CD4-positive, CD25-positive, alpha-beta regulatory T cell (primary cell): ENCODE data around the gene UTP11. TPM values are rescaled to one million over a fixed set of nuclear protein-coding genes. Genes with fewer than 3 reads are reported as not detected.

Experiments used
- ATAC-seq, 2 donors: fragments of 150-1000 bp; cut with Tn5 transposase; one replicate each; pipeline ENCODE4 v1.10.0; 2021; ENCODE audit warnings: low read depth in 2 of 2, moderate number of reproducible peaks in 2 of 2, moderate library complexity in 1 of 2
- DNase-seq, 3 donors: peaks; one replicate each; pipeline versions ENCODE4 v3.0.0 to v3.0.0-alpha.2; 2012 to 2022; ENCODE audit warnings: mixed read lengths in 1 of 3
- H3K27ac ChIP-seq: one replicate; pipeline ENCODE4 v1.7.0; 2013; ENCODE audit warnings: mild to moderate bottlenecking, low read length; ENCODE audit not compliant: insufficient read depth, poor library complexity, severe bottlenecking
- H3K27me3 ChIP-seq: one replicate; pipeline ENCODE4 v1.7.0; 2013; ENCODE audit warnings: low read length; ENCODE audit not compliant: control insufficient read depth, insufficient read depth
- H3K36me3 ChIP-seq: one replicate; pipeline ENCODE4 v1.7.0; 2013; ENCODE audit warnings: mild to moderate bottlenecking, low read length, moderate library complexity; ENCODE audit not compliant: control insufficient read depth, insufficient read depth
- H3K4me1 ChIP-seq: 2 replicates; pipeline ENCODE4 v1.7.0; 2013; ENCODE audit warnings: mild to moderate bottlenecking, low read length; ENCODE audit not compliant: insufficient read depth, control insufficient read depth, poor library complexity, severe bottlenecking
- H3K4me3 ChIP-seq: one replicate; pipeline ENCODE4 v1.7.0; 2013; ENCODE audit warnings: low read depth, mild to moderate bottlenecking, low read length, moderate library complexity
- H3K9me3 ChIP-seq, 2 experiments: 1 replicate in 1 of 2; 2 replicates in 1 of 2; pipeline ENCODE4 v1.7.0; 2013; ENCODE audit warnings: low read length in 2 of 2, mild to moderate bottlenecking in 1 of 2, moderate library complexity in 1 of 2; ENCODE audit not compliant: control insufficient read depth in 2 of 2
- H3K27ac Mint-ChIP-seq, 3 donors: one replicate each; pipeline ENCODE4 v1.8.0; 2020 to 2022; ENCODE audit warnings: mild to moderate bottlenecking in 3 of 3, mixed read lengths in 3 of 3, moderate library complexity in 2 of 3
- H3K27me3 Mint-ChIP-seq: one replicate; pipeline ENCODE4 v1.8.0; 2022; ENCODE audit warnings: mild to moderate bottlenecking, mixed read lengths
- H3K36me3 Mint-ChIP-seq: one replicate; pipeline ENCODE4 v1.8.0; 2020; ENCODE audit warnings: mixed read lengths
- H3K4me1 Mint-ChIP-seq, 4 donors: one replicate each; pipeline ENCODE4 v1.8.0; 2020 to 2022; ENCODE audit warnings: mixed read lengths in 4 of 4, mild to moderate bottlenecking in 1 of 4
- H3K4me3 Mint-ChIP-seq, 4 donors: one replicate each; pipeline ENCODE4 v1.8.0; 2020 to 2022; ENCODE audit warnings: mild to moderate bottlenecking in 4 of 4, mixed read lengths in 4 of 4, moderate library complexity in 3 of 4
- H3K9me3 Mint-ChIP-seq, 7 donors: one replicate each; pipeline ENCODE4 v1.8.0; 2020 to 2022; ENCODE audit warnings: mixed read lengths in 7 of 7, mild to moderate bottlenecking in 3 of 7, moderate library complexity in 2 of 7
- polyA plus RNA-seq, 4 donors: library from polyadenylated mRNA; unstranded; fragments of 300-500 nt; fragmentation: Illumina TruSeq; gene quantifications; one replicate each; pipeline ENCODE4 v1.2.3, GENCODE V29; 2021
- total RNA-seq: library from RNA; stranded (reverse); gene quantifications from one replicate; pipeline ENCODE4 v1.2.3, GENCODE V29; 2022

UTP11 gene
- total and polyA plus RNA-seq, 5 donors from 2014 or later, result 12.3 to 31.1 (median 22.0) TPM

DNA sequence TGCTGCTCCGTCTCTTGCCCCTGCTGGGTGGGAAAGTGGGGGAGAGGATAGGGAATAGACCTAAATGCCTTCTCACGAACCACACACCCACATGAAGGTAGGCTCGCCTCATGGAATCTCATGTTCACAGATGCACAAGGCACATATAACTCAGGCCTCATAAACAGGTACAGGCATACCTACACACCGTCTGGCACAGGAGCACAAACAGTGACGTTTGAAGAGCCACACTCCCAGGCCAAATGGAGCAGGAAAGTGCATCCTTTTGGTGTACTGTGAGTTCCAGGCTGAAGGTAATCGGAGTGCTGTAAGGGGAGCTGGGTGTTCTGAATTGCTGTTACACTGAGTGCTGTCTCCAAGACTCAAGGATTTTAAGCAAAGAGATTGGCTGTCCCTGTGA, 13.1 kb downstream of the UTP11 start:
- Histone ChIP-seq H3K4me1 (peaks cover 37% of the 10 kb centered on the region), H3K4me3 (no peak overlapping the region), H3K36me3 (peaks cover 49% of the 10 kb centered on the region), H3K27me3 (no peaks in the 10 kb centered on the region), H3K9me3 (no peaks in the 10 kb centered on the region), H3K27ac (no peak overlapping the region)
- Mint-ChIP-seq H3K9me3 (no peaks in the 10 kb centered on the region), H3K4me3 (no peak overlapping the region), H3K27me3 (no peaks in the 10 kb centered on the region), H3K4me1 (peaks cover 8 to 42% (median 30%) of the 10 kb centered on the region in 4 donors), H3K36me3 (peaks cover 19% of the 10 kb centered on the region), H3K27ac (peak overlapping the region in 1 of 3 donors; percentile 49)
- DNase-seq, result no peak
- no peak for ATAC-seq

DNA sequence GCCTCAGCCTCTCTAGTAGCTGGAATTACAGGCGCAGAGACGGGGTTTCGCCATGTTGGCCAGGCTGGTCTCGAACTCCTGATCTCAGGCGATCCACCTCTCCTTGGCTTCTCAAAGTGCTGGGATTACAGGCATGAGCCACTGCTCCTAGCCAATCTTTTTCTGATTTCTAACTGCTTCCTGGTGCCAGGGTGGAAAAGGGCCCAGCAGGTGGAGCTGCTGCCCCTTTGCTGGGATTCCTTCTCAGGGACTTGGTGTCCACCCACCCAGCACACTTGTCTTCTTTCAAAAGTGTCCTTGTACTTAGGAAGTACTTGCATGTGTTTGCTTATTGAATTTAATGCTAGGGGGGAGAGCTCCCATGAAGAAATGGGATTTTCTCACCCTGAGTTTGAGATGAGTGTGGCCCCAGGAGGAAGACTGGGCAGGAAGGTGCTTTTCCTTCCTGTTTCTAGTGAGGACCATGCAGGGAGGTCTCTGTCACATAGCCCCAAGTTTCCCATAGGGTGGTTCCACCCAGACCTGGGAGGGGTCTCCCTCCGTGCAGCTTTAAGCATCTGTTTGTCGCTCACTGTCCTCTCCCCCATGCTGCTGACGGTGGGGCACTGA, 14.2 kb downstream of the UTP11 start:
- no peak overlapping the region for H3K4me3 Mint-ChIP-seq
- Histone ChIP-seq H3K27me3 (no peaks in the 10 kb centered on the region), H3K9me3 (no peaks in the 10 kb centered on the region), H3K36me3 (peaks cover 43% of the 10 kb centered on the region), H3K4me3 (no peak overlapping the region), H3K27ac (peak overlapping the region; percentile 21), H3K4me1 (peaks cover 46% of the 10 kb centered on the region)
- ATAC-seq (no peak), DNase-seq (peak in 1 of 3 donors; percentile 61)
- peak overlapping the region in 1 of 3 donors; percentile 89 for H3K27ac Mint-ChIP-seq
- no peaks in the 10 kb centered on the region for H3K27me3 Mint-ChIP-seq
- H3K9me3 Mint-ChIP-seq, result no peaks in the 10 kb centered on the region
- peaks cover 11 to 51% (median 36%) of the 10 kb centered on the region in 4 donors for H3K4me1 Mint-ChIP-seq
- H3K36me3 Mint-ChIP-seq, result peaks cover 18% of the 10 kb centered on the region

DNA sequence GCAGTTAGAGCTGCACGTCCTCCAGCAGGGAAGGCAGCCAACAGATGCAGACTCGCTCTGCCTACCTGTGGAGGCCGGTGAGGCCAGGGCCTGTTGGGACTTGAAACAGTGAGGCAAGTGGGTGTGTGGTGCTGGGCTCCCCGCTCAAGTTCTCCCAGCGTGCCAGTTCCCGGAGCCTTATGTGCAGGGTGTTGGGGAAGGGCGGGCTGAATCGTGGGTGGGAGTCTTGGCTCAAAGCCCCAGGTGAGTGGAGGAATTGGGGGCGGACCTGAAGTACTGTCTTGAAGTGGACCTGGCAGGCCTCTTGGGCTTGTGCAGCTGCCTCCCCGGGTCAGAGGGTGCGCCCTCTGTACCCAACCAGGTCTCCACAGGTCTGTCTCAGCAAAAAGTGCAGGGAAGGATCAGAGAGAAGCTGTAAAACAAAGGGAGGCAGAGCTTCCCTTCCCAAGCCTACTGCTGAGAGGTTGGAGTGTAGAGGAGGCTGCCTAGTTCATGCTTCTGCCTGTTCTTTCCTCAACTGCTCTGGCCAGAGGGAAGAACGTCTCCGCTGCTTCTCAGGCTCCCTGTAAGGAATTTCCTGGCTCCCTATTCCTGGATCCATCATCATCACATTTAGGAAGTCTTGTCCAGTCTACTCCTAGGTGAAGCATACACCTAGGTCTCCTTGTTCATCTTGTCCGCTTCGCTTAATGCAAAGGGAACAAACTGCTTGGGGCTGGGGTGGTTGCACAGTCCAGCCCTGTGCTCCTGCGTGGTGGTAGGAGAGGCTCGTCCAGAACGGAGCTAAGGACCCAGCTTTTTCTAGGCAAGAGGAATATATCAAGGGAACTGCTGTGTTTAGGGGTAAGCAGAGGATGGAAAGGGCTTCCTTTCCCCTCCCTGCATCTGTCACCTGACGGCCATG, 14.9 kb downstream of the UTP11 start:
- H3K36me3 Mint-ChIP-seq, result peaks cover 14% of the 10 kb centered on the region
- Histone ChIP-seq H3K27ac (peak overlapping the region; percentile 21), H3K4me3 (no peak overlapping the region), H3K27me3 (no peaks in the 10 kb centered on the region), H3K4me1 (peaks cover 46% of the 10 kb centered on the region), H3K36me3 (peaks cover 36% of the 10 kb centered on the region), H3K9me3 (no peaks in the 10 kb centered on the region)
- no peaks in the 10 kb centered on the region for H3K9me3 Mint-ChIP-seq
- H3K27me3 Mint-ChIP-seq, result no peaks in the 10 kb centered on the region
- H3K27ac Mint-ChIP-seq, result peak overlapping the region; percentile 68 to 89 (median 77)
- DNase-seq (no peak), ATAC-seq (no peak)
- peak overlapping the region in 1 of 4 donors; percentile 47 for H3K4me3 Mint-ChIP-seq
- peaks cover 11 to 53% (median 37%) of the 10 kb centered on the region in 4 donors for H3K4me1 Mint-ChIP-seq

DNA sequence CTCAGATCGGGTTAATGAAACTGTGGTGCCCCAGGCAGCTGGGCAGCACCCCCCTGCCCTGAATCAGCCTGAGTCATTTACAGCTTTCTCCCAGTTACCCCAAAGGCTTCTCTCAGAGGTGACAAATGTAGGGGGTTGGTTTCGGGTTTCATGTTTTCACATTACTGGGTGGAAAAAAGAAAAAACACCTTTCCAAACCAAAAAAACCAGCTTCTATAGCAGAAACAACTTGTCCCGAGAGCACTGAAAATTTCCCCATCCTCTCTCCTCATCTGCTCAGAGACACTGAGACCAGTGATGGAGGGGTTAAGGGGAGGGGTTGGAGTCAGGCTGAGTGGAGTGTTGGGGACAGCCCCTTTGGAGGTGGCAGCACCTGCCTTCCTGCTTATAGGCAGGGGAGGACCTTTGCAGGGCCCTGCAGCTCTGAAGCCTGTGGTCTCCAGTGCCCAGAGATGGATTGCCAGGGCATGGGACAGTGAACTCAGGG, 15.6 kb downstream of the UTP11 start:
- Histone ChIP-seq H3K27me3 (no peaks in the 10 kb centered on the region), H3K4me3 (no peak overlapping the region), H3K4me1 (peaks cover 46% of the 10 kb centered on the region), H3K36me3 (peaks cover 29% of the 10 kb centered on the region), H3K9me3 (no peaks in the 10 kb centered on the region), H3K27ac (peak overlapping the region; percentile 30)
- Mint-ChIP-seq H3K4me3 (peak overlapping the region in 1 of 4 donors; percentile 42), H3K4me1 (peaks cover 11 to 53% (median 37%) of the 10 kb centered on the region in 4 donors), H3K36me3 (peaks cover 9% of the 10 kb centered on the region), H3K27me3 (no peaks in the 10 kb centered on the region), H3K9me3 (no peaks in the 10 kb centered on the region), H3K27ac (peak overlapping the region; percentile 14 to 89 (median 68))
- DNase-seq (peak in 1 of 3 donors; percentile 63), ATAC-seq (peak; percentile 44 to 46)

DNA sequence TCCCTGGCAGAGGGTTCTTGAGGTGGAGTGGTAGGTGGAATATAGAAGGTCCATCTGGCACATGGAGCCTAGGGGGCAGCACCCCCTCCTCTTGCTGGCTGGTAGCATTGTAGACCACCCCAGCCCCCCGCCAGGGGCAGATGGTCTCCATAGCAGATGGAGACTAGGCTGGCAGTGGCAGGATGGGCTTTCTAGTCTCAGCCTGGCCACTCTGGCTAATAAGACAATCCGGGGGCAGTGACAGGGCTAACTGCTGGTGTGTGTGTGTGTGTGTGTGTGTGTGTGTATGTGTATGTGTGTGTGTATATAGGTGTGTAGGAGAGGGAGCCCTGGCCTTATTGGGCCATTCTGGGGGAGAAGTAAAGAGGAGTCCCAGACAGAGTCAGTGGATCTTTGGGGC, 16.1 kb downstream of the UTP11 start:
- Mint-ChIP-seq H3K9me3 (no peaks in the 10 kb centered on the region), H3K36me3 (peaks cover 6% of the 10 kb centered on the region), H3K4me3 (peak overlapping the region in 2 of 4 donors; percentile 0 to 42), H3K27ac (peak overlapping the region in 2 of 3 donors; percentile 68 to 83), H3K4me1 (peaks cover 11 to 53% (median 37%) of the 10 kb centered on the region in 4 donors), H3K27me3 (no peaks in the 10 kb centered on the region)
- ATAC-seq (no peak), DNase-seq (no peak)
- Histone ChIP-seq H3K4me1 (peaks cover 46% of the 10 kb centered on the region), H3K9me3 (no peaks in the 10 kb centered on the region), H3K36me3 (peaks cover 24% of the 10 kb centered on the region), H3K27ac (peak overlapping the region; percentile 30), H3K4me3 (no peak overlapping the region), H3K27me3 (no peaks in the 10 kb centered on the region)

DNA sequence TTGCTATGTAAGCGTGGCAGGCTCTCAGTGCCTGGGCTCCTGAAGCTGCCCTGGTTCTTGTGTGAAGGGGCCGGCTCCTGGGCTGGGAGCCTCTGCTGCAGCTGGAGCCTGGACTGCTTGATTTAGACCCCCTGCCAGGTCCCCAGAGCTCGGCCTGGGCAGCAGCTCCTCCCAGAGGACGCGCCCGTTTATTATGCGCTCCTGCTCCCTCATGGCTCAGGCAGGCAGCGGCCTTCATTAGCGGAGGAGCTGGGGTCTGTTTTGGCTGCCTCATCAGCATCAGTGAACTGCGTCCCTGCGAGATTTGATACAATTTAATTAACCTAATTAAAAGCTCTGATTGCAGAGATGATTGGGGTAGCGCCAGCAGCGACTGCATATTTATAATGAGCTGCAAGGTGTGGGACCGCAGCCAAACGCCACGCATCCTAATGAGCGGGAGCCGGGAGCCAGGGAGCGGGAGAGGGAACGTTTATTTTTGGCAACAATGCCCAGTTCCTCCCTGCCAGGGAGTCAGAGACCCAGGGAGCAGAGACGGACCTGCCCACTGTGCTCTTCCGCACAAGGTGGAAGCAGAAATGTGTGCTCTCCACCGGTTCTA, 16.6 kb downstream of the UTP11 start:
- Mint-ChIP-seq H3K4me3 (peak overlapping the region in 2 of 4 donors; percentile 42 to 61), H3K36me3 (peaks cover 3% of the 10 kb centered on the region), H3K4me1 (peaks cover 11 to 53% (median 38%) of the 10 kb centered on the region in 4 donors), H3K9me3 (no peaks in the 10 kb centered on the region), H3K27ac (peak overlapping the region; percentile 68 to 83 (median 71)), H3K27me3 (no peaks in the 10 kb centered on the region)
- H3K9me3 ChIP-seq, result no peaks in the 10 kb centered on the region
- H3K27ac ChIP-seq, result peak overlapping the region; percentile 61
- no peaks in the 10 kb centered on the region for H3K27me3 ChIP-seq
- ATAC-seq (no peak), DNase-seq (no peak)
- no peak overlapping the region for H3K4me3 ChIP-seq
- peaks cover 46% of the 10 kb centered on the region for H3K4me1 ChIP-seq
- peaks cover 19% of the 10 kb centered on the region for H3K36me3 ChIP-seq

DNA sequence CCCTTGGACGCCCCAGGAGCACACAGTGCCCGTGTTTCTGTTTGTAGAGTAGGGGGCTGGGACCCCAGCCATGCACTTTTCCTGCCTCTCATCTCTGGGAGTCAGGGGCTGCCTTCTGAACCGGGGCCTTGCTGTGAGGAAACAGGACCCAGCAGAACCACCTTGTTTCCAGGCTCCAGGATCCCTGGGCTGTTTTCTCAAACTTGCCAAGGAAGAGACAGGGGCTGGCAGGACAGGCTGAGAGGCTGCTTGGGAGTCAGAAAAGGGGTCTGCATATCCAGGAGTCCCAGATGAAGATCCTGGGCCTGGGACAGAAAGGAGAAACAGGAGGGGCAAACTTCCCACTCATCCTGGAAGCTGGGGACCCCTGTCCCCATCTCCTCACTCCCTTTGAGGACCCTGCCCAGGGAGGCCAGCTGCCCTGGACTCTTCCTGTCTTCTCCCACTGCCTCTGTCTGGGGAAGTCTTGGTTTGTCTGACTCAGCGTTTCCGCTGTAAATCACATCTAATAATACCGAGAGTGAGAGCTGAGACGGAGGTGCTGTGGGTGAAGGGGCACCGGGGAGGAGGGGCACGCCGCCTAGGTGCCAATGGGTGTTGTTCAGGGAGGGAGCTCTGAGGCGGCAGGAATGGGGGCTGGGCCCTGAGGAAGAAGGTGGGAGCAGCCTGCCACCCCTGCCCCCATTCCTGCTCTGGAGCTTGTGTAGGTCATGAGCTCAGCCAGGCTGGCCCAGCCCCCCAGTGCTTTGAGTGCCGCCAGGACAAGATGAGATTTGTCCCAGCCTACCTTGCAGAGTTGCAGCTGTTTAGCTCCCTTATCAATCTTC, 17.4 kb downstream of the UTP11 start:
- no peaks in the 10 kb centered on the region for H3K27me3 ChIP-seq
- no peaks in the 10 kb centered on the region for H3K9me3 Mint-ChIP-seq
- peaks cover 3% of the 10 kb centered on the region for H3K36me3 Mint-ChIP-seq
- H3K27me3 Mint-ChIP-seq, result no peaks in the 10 kb centered on the region
- H3K4me1 ChIP-seq, result peaks cover 46% of the 10 kb centered on the region
- H3K27ac Mint-ChIP-seq, result peak overlapping the region; percentile 68 to 80 (median 71)
- ATAC-seq, result peak; percentile 77 to 81
- H3K27ac ChIP-seq, result peak overlapping the region; percentile 61
- H3K4me3 Mint-ChIP-seq, result peak overlapping the region; percentile 33 to 84 (median 76)
- peak in 2 of 3 donors; percentile 28 to 86 for DNase-seq
- peak overlapping the region; percentile 26 for H3K4me3 ChIP-seq
- no peaks in the 10 kb centered on the region for H3K9me3 ChIP-seq
- peaks cover 14% of the 10 kb centered on the region for H3K36me3 ChIP-seq
- peaks cover 11 to 53% (median 38%) of the 10 kb centered on the region in 4 donors for H3K4me1 Mint-ChIP-seq
